Aorta (tissue), 5 donors: ENCODE measurements around the gene GRK4. TPM values are rescaled to one million over a fixed set of nuclear protein-coding genes. Genes with fewer than 3 reads are reported as not detected.
"Not testable (repeated sequence)": the region's sequence is repeated elsewhere in the genome, so short reads cannot be mapped to it uniquely, and the experiment has no call there.

Experiments used
- ATAC-seq: fragments of 200-7000 bp; cut with Tn5 transposase; one replicate; pipeline ENCODE4 v1.9.1; 2022; ENCODE audit warnings: moderate library complexity; ENCODE audit not compliant: low FRiP score
- DNase-seq, 2 donors: peaks; one replicate each; pipeline ENCODE4 v3.0.0-alpha.2; 2020
- H3K27ac ChIP-seq, 2 donors: one replicate each; pipeline ENCODE4 v1.5.1; 2013; ENCODE audit warnings: low read length in 2 of 2, mild to moderate bottlenecking in 2 of 2, moderate library complexity in 2 of 2, control low read depth in 1 of 2, inconsistent platforms in 1 of 2, low read depth in 1 of 2
- H3K27me3 ChIP-seq, 2 donors: one replicate each; pipeline ENCODE4 v1.6.1; 2013; ENCODE audit warnings: control low read depth in 1 of 2, low read length in 1 of 2, mild to moderate bottlenecking in 1 of 2, moderate library complexity in 1 of 2; ENCODE audit not compliant: insufficient read depth in 2 of 2, control insufficient read depth in 1 of 2
- H3K36me3 ChIP-seq, 2 donors: one replicate each; pipeline ENCODE4 v1.6.1; 2013; ENCODE audit warnings: control low read depth in 1 of 2, low read length in 1 of 2, mild to moderate bottlenecking in 1 of 2; ENCODE audit not compliant: insufficient read depth in 2 of 2, control insufficient read depth in 1 of 2
- H3K4me1 ChIP-seq, 2 donors: one replicate each; pipeline ENCODE4 v1.6.1; 2013; ENCODE audit warnings: low read length in 2 of 2, control low read depth in 1 of 2, mild to moderate bottlenecking in 1 of 2, moderate library complexity in 1 of 2; ENCODE audit not compliant: insufficient read depth in 2 of 2, control insufficient read depth in 1 of 2
- H3K4me3 ChIP-seq, 2 donors: one replicate each; pipeline ENCODE4 v1.5.1; 2013; ENCODE audit warnings: low read length in 2 of 2, control low read depth in 1 of 2, mild to moderate bottlenecking in 1 of 2
- H3K9me3 ChIP-seq: one replicate; pipeline ENCODE4 v1.6.1; 2013; ENCODE audit warnings: mild to moderate bottlenecking, low read length; ENCODE audit not compliant: control insufficient read depth
- WGBS, 2 donors: extraction: QIAGEN DNeasy Blood & Tissue Kit; methylation state at CpG; one replicate each; pipeline ENCODE4 v1.1.7; 2013; 5-methylcytosine and 5-hydroxymethylcytosine counted together
- intact Hi-C, 2 donors: fragments of 100-400 bp; cut with DNase I; formaldehyde crosslinking; loops; one replicate each; pipeline versions ENCODE4 v1.14.2 to v1.15.0; 2022
- polyA plus RNA-seq, 2 donors: library from polyadenylated mRNA; stranded (reverse); fragments of 200-250 nt; gene quantifications; one replicate each; pipeline ENCODE4 v1.2.3, GENCODE V29; 2013
- total RNA-seq, 2 donors: library from RNA; stranded (reverse); fragmentation: NEBNext Ultra II Directional; extraction: Animal tissue kit (Norgen Biotek cat#: 25700); gene quantifications; one replicate each; pipeline ENCODE4 v1.2.1, GENCODE V29; 2021
- donor health status: healthy with polysubstance abuse.
- donor health status: Bipolar disorder and iron deficiency.
- donor health status: DM: no; HTN: no; CAD: no.
- donor health status: DM: no; HTN: no; CAD: no.
- donor health status: DM: yes; HTN: yes; CAD: no.

The GRK4 gene
- total and polyA plus RNA-seq, 4 donors: 3.6 to 10.8 (median 7.2) TPM

- Histone ChIP-seq H3K27me3 (no peaks in the 10 kb centered on the region), H3K36me3 (no peaks in the 10 kb centered on the region), H3K4me3 (peak overlapping the region; percentile 67 to 86), H3K9me3 (no peaks in the 10 kb centered on the region), H3K4me1 (no peaks in the 10 kb centered on the region), H3K27ac (peak overlapping the region in 1 of 2 donors; percentile 62)
- DNase-seq (peak; percentile 75 to 90), ATAC-seq (peak; percentile 27)
- intact Hi-C loops: loop anchor here (5.0 to 10.0 kb wide), 2 partner anchors 169 to 172 kb away; no protein-coding TSS in a partner anchor
- WGBS, 2 donors: 2% methylated on average over 60 to 93 of the region's 93 CpGs
Measured at GRCh38 chr4:2934077-2934812, 29.1 kb upstream of the GRK4 start.

GRCh38 chr4:2934813-2935761, 28.3 kb upstream of the GRK4 start:
- Histone ChIP-seq H3K27me3 (no peaks in the 10 kb centered on the region), H3K4me3 (peak overlapping the region; percentile 67 to 86), H3K4me1 (no peaks in the 10 kb centered on the region), H3K9me3 (no peaks in the 10 kb centered on the region), H3K36me3 (peaks cover 0 to 2% of the 10 kb centered on the region in 2 donors), H3K27ac (peak overlapping the region in 1 of 2 donors; percentile 50)
- WGBS, 2 donors: 0% methylated on average over 58 to 70 of the region's 70 CpGs
- DNase-seq (peak; percentile 96 to 99), ATAC-seq (peak; percentile 86)
- intact Hi-C loops: loop anchor here (5.0 to 10.0 kb wide), 2 partner anchors 170 to 173 kb away; no protein-coding TSS in a partner anchor

GRCh38 chr4:2935762-2936743, 27.3 kb upstream of the GRK4 start:
- H3K27ac ChIP-seq: no peak overlapping the region
- no peaks in the 10 kb centered on the region for H3K27me3 ChIP-seq
- no peaks in the 10 kb centered on the region for H3K4me1 ChIP-seq
- intact Hi-C loops: loop anchor here in 1 of 2 donors (10.0 kb wide), 1 partner anchor 171 kb away; no protein-coding TSS in a partner anchor
- peaks cover 0 to 5% of the 10 kb centered on the region in 2 donors for H3K36me3 ChIP-seq
- WGBS, 2 donors: 79 to 82% methylated on average over 20 of the region's 20 CpGs
- peak; percentile 25 to 67 for DNase-seq
- H3K4me3 ChIP-seq: peak overlapping the region; percentile 67 to 86
- no peak for ATAC-seq
- no peaks in the 10 kb centered on the region for H3K9me3 ChIP-seq

- no peak for ATAC-seq
- peaks cover 0 to 5% of the 10 kb centered on the region in 2 donors for H3K36me3 ChIP-seq
- 75 to 90% methylated on average over 6 of the region's 6 CpGs for WGBS, 2 donors
- intact Hi-C loops: loop anchor here in 1 of 2 donors (10.0 kb wide), 1 partner anchor 172 kb away; no protein-coding TSS in a partner anchor
- H3K4me1 ChIP-seq: no peaks in the 10 kb centered on the region
- no peaks in the 10 kb centered on the region for H3K9me3 ChIP-seq
- no peak overlapping the region for H3K4me3 ChIP-seq
- DNase-seq: peak in 1 of 2 donors; percentile 59
- no peak overlapping the region for H3K27ac ChIP-seq
- no peaks in the 10 kb centered on the region for H3K27me3 ChIP-seq
Measured at GRCh38 chr4:2936773-2937145, 26.6 kb upstream of the GRK4 start.

GRCh38 chr4:2937146-2937857, 26.1 kb upstream of the GRK4 start:
- intact Hi-C loops: loop anchor here in 1 of 2 donors (10.0 kb wide), 1 partner anchor 173 kb away; no protein-coding TSS in a partner anchor
- Histone ChIP-seq H3K27me3 (no peaks in the 10 kb centered on the region), H3K27ac (no peak overlapping the region), H3K4me3 (no peak overlapping the region), H3K4me1 (no peaks in the 10 kb centered on the region), H3K36me3 (peaks cover 0 to 5% of the 10 kb centered on the region in 2 donors), H3K9me3 (no peaks in the 10 kb centered on the region)
- ATAC-seq (no peak), DNase-seq (peak in 1 of 2 donors; percentile 79)
- 64 to 66% methylated on average over 23 of the region's 23 CpGs for WGBS, 2 donors

GRCh38 chr4:2937986-2938385, 25.4 kb upstream of the GRK4 start:
- DNase-seq (peak in 1 of 2 donors; percentile 41), ATAC-seq (no peak)
- no peaks in the 10 kb centered on the region for H3K27me3 ChIP-seq
- peaks cover 0 to 5% of the 10 kb centered on the region in 2 donors for H3K36me3 ChIP-seq
- no peaks in the 10 kb centered on the region for H3K4me1 ChIP-seq
- WGBS, 2 donors: 75 to 76% methylated on average over 12 of the region's 12 CpGs
- H3K4me3 ChIP-seq: no peak overlapping the region
- H3K27ac ChIP-seq: no peak overlapping the region
- intact Hi-C loops: loop anchor here in 1 of 2 donors (10.0 kb wide), 1 partner anchor 173 kb away; no protein-coding TSS in a partner anchor
- no peaks in the 10 kb centered on the region for H3K9me3 ChIP-seq

GRCh38 chr4:2938411-2938810, 25.0 kb upstream of the GRK4 start:
- WGBS, 2 donors: 91 to 92% methylated on average over 10 of the region's 10 CpGs
- ATAC-seq: not testable (repeated sequence)

More at GRCh38 chr4:2938411-2938810, 25.0 kb upstream of the GRK4 start:
- peak in 1 of 2 donors; percentile 17 for DNase-seq
- H3K4me1 ChIP-seq, H3K9me3 ChIP-seq, H3K36me3 ChIP-seq, H3K27ac ChIP-seq, H3K4me3 ChIP-seq, H3K27me3 ChIP-seq: not testable (repeated sequence)
- intact Hi-C loops: loop anchor here in 1 of 2 donors (10.0 kb wide), 1 partner anchor 174 kb away; no protein-coding TSS in a partner anchor
